ENCODE results near the gene EXD3.
A peak's percentile ranks its signal among the peaks of the same experiment; 100 is the strongest.

Gene EXD3

GRCh38 chr9:137278721-137279711 lies 143.9 kb downstream of the EXD3 start:
- DNase-seq = no peak

GRCh38 chr9:137278061-137278701 lies 144.8 kb downstream of the EXD3 start:
- DNase-seq = no peak

DNA sequence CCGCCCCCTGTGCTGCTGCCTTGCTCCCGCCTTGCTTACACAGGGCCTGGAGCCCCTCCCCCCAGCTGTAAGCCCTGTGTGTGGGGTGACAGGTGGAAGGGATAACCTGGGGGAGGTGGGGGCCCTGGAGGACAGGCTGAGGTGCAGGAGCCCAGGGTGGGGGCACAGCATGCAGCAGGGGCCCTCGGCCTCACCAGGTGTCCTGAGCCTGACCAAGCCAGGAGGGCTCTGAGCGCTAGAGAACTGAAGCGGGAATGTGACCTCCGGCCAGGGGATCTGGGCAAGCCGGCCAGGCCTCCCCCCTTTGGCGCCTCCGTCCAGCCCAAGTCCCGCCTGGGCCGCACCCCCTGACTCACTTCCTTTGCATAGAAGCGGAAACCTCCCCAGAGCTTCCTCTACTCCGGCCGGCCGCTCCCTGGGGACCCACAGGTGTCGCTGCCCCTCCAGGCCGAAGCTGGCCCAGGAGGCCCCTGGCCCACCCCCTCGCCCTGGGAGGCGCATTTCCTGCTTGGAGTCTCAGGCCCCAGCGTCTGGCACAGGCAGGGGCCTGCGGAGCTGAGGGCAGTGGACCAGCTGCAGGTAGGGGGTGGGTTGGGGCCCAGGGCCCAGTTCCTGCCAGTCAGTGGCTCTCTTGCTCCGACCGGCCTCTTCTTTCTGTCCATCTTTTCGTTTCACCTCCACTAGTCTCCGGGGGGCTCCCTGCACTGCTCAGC lies 145.5 kb downstream of the EXD3 start, which contains the start of gene TOR4A:
TOR4A (plus strand) TSS at position 398 of the 713 bp plus-strand sequence. CDS start 964 bp downstream, outside the sequence.
- peak; percentile 50 for DNase-seq

- DNase-seq = no peak
Observed at GRCh38 chr9:137276473-137277328, 146.3 kb downstream of the EXD3 start.

- no peak for DNase-seq
Observed at GRCh38 chr9:137275588-137276472, 147.1 kb downstream of the EXD3 start.

- no peak for DNase-seq
Observed at GRCh38 chr9:137275203-137275587, 147.8 kb downstream of the EXD3 start.

GRCh38 chr9:137273611-137274320 lies 149.2 kb downstream of the EXD3 start:
- DNase-seq = no peak

DNA sequence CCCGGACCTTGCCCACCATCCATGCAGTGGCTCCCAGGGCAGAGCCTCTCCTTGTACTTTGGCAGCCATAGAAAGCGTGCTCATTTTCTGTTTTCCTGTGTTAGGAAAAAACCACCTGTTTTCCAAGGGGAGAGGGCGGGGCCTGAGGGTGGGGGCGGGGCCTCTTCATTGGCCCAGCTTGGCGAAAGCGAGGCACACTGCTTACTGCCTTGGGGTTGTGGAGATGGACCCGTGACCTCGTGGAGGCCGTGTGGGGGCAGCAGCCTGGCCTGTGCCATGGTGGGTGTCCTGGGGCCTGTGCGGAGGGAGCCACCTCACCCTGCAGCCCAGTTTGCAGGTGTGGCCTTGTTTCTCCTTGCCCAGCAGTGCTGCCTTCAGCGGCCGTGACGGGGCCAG lies 149.9 kb downstream of the EXD3 start:
- DNase-seq = no peak

GRCh38 chr9:137272241-137273094 lies 150.5 kb downstream of the EXD3 start:
- DNase-seq = no peak

DNA sequence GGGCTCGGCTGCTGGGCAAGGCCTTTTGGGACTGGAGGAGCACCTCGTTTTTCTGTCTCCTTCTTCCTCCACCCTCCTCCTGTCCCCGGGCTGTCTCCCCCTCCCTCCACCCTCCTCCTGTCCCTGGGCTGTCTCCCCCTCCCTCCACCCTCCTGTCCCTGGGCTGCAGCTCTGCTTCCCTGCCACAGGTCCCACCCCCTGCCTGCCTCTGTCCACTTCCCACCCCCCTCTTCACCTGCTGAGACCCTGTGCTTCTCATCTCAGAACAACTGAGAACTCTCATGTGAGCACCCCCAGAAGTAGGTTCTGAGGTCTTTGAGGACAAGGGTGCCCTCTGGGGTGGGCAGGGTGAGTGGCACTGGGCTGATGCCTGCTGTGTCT lies 151.3 kb downstream of the EXD3 start:
- DNase-seq = no peak

- no peak for DNase-seq
Observed at GRCh38 chr9:137270929-137271695, 151.8 kb downstream of the EXD3 start.

- no peak for DNase-seq
Observed at GRCh38 chr9:137269231-137269772, 153.7 kb downstream of the EXD3 start.

DNA sequence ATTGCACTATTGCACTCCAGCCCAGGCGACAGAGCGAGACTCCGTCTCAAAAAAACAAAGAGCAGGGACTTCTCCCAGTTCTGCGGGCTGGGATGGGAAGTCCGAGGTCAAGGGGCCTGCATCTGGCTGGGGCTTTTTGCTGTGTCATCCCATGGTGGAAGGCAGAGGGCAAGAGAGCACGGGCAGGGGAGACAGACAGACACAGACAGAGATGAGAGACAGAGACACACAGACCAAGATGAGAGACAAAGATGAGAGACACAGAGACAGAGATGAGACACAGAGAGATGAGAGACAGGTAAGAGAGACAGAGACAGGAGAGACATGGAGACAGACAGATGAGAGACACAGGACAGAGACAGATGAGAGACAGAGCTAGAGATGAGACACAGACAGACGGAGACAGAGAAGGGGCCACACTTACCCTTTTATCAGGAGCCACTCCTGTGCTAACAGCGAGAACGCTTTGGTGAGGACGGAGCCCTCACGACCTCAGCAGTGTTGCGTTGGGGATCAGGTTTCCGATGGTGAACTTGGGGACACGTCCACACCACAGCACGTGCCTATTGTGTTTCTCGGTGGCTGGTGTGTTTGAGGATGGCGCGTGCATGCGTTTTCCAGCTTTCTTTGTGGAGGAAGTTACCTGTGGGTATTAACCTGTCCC lies 154.3 kb downstream of the EXD3 start:
- DNase-seq = no peak

DNA sequence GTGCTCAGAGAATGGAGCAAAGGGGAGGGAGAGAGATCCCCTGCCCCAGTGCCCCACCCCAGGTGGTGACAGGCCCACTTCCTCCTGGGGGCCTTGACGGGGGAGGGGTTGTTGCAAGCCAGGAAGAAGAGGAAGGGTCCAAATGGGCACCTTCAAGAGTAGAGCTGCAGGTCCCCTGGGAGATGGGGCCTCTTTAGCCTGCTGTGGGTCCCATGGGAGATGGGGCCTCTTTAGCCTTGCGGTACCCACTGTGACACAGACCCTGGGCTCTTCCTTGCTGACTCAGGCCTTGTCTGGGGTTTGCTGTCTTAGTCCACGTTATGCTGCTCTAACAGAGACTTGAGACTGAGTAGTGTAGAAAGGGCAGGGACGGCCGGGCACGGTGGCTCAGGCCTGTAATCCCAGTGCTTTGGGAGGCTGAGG lies 155.0 kb downstream of the EXD3 start:
- no peak for DNase-seq

- DNase-seq = no peak
Observed at GRCh38 chr9:137266585-137267453, 156.1 kb downstream of the EXD3 start.

DNA sequence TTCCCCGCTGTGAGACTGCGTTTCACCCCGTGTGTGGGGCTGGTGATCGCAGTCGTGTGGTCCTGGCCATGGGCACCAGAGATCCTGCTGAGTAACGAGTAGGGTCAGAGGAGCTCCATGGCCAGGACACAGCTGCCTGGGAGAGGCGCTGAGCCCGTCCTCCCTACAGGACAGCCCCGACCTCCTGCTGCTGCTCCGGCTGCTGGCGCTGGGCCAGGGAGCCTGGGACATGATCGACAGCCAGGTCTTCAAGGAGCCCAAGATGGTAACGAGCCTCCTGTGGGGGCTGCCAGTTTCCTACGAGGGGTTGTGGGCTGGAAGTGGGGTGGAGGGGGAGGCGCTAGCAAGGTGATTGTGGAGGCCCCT lies 156.8 kb downstream of the EXD3 start:
- DNase-seq = no peak
